ENCODE data around the gene B3GNT7.

GRCh38 chr2:231397928-231398294, 2.4 kb downstream of the B3GNT7 start:
- TF ChIP-seq CTCF (conservative IDR thresholded peaks at IDR 0.05; ENCODE audit: low read depth, low read length) (no peak), EZH2 (IDR thresholded peaks at IDR 0.05; ENCODE audit: low read length, unreplicated experiment) (no peak)
